Smooth muscle cell (in vitro differentiated cells): Measurements from ENCODE around the gene PRRT4. TPM values are rescaled to one million over a fixed set of nuclear protein-coding genes. Genes with fewer than 3 reads are reported as not detected.

Experiments
- DNase-seq: peaks from one replicate; lab custom pipeline; 2025; ENCODE audit not compliant: unreplicated experiment; lab: John Stamatoyannopoulos, UW
- H2AFZ ChIP-seq: fragments of 200-600 bp; sonication (generic); 2 replicates; pipeline ENCODE4 v1.6.0; 2016; ENCODE audit warnings: antibody characterized with exemption, low read depth, mild to moderate bottlenecking
- H3F3A ChIP-seq: fragments of 200-600 bp; sonication (generic); 2 replicates; pipeline ENCODE4 v1.6.0; 2017; ENCODE audit warnings: antibody characterized with exemption, low read depth
- H3K27ac ChIP-seq: fragments of 200-600 bp; sonication (generic); 2 replicates; pipeline ENCODE4 v1.5.1; 2016; ENCODE audit warnings: low read depth, mild to moderate bottlenecking
- H3K27me3 ChIP-seq: fragments of 200-600 bp; sonication (generic); 2 replicates; pipeline ENCODE4 v1.6.1; 2016; ENCODE audit warnings: low read depth, mild to moderate bottlenecking
- H3K36me3 ChIP-seq: fragments of 200-600 bp; sonication (generic); 2 replicates; pipeline ENCODE4 v1.5.1; 2016; ENCODE audit warnings: low read depth
- H3K4me1 ChIP-seq: fragments of 200-600 bp; sonication (generic); 2 replicates; pipeline ENCODE4 v1.5.1; 2016; ENCODE audit warnings: low read depth
- H3K4me2 ChIP-seq: fragments of 200-600 bp; sonication (generic); 2 replicates; pipeline ENCODE4 v1.6.0; 2016; ENCODE audit warnings: mild to moderate bottlenecking
- H3K4me3 ChIP-seq: fragments of 200-600 bp; sonication (generic); 2 replicates; pipeline ENCODE4 v1.5.1; 2016; ENCODE audit warnings: mild to moderate bottlenecking
- H3K79me2 ChIP-seq: fragments of 200-600 bp; sonication (generic); 2 replicates; pipeline ENCODE4 v1.6.0; 2016; ENCODE audit warnings: low read depth, mild to moderate bottlenecking
- H3K9ac ChIP-seq: fragments of 200-600 bp; sonication (generic); 2 replicates; pipeline ENCODE4 v1.6.0; 2016; ENCODE audit warnings: low read depth
- H3K9me3 ChIP-seq: fragments of 200-600 bp; sonication (generic); replicated peaks from 2 replicates; pipeline ENCODE4 v1.5.1; 2016; ENCODE audit warnings: low read depth
- H4K20me1 ChIP-seq: fragments of 200-600 bp; sonication (generic); 2 replicates; pipeline ENCODE4 v1.6.0; 2016; ENCODE audit warnings: low read depth
- CTCF ChIP-seq: fragments of 200-600 bp; sonication (generic); IDR thresholded peaks from 2 replicates; pipeline ENCODE4 v1.5.1; 2017; ENCODE audit warnings: borderline replicate concordance, mild to moderate bottlenecking, antibody characterized with exemption; ENCODE audit not compliant: insufficient read depth, poor library complexity, severe bottlenecking
- WGBS: methylation state at CpG from one replicate; pipeline ENCODE4 v1.1.7; 2016; ENCODE audit warnings: low lambda C conversion rate; 5-methylcytosine and 5-hydroxymethylcytosine counted together
- polyA plus RNA-seq: library from polyadenylated mRNA; unstranded; fragments of >200 nt; fragmentation: Nextera tagmentation; extraction: Ambion mirVana; gene quantifications from 2 replicates; pipeline ENCODE4 v1.2.1, GENCODE V29; 2016
- total RNA-seq: library from RNA; depleted of rRNA; stranded (reverse); fragments of >200 nt; gene quantifications from 2 replicates; pipeline ENCODE4 v1.2.3, GENCODE V29; 2014

Gene PRRT4
- total and polyA plus RNA-seq, 2 experiments from 2014 or later = 0.09 to 0.83 TPM

GRCh38 chr7:128304212-128304611 lies 57.3 kb downstream of the PRRT4 start:
- Histone ChIP-seq H3K27ac (no peak overlapping the region), H3K4me3 (no peak overlapping the region), H3K36me3 (no peaks in the 10 kb centered on the region), H3K9me3 (no peaks in the 10 kb centered on the region), H3F3A (no peaks in the 10 kb centered on the region), H3K9ac (no peak overlapping the region), H3K4me1 (no peaks in the 10 kb centered on the region), H4K20me1 (no peaks in the 10 kb centered on the region), H3K79me2 (no peaks in the 10 kb centered on the region), H2AFZ (no peak overlapping the region), H3K4me2 (no peak overlapping the region), H3K27me3 (no peaks in the 10 kb centered on the region)
- WGBS = 100% methylated on average over 1 of the region's 1 CpG
- no peak for DNase-seq
- TF ChIP-seq CTCF = no peak

- no peak overlapping the region for H3K4me3 ChIP-seq
- H3K4me2 ChIP-seq = no peak overlapping the region
- H3F3A ChIP-seq = no peaks in the 10 kb centered on the region
- no peaks in the 10 kb centered on the region for H3K4me1 ChIP-seq
- H3K27me3 ChIP-seq = no peaks in the 10 kb centered on the region
- H3K79me2 ChIP-seq = no peaks in the 10 kb centered on the region
- H2AFZ ChIP-seq = no peak overlapping the region
- H3K9ac ChIP-seq = no peak overlapping the region
- H3K27ac ChIP-seq = no peak overlapping the region
- WGBS = 95% methylated on average over 5 of the region's 5 CpGs
- no peak for DNase-seq
- TF ChIP-seq CTCF = no peak
- H3K9me3 ChIP-seq = no peaks in the 10 kb centered on the region
- no peaks in the 10 kb centered on the region for H3K36me3 ChIP-seq
- H4K20me1 ChIP-seq = no peaks in the 10 kb centered on the region
Observed at GRCh38 chr7:128303643-128304042, 57.8 kb downstream of the PRRT4 start.

- Histone ChIP-seq H3F3A (no peaks in the 10 kb centered on the region), H2AFZ (no peak overlapping the region), H4K20me1 (no peaks in the 10 kb centered on the region), H3K27ac (no peak overlapping the region), H3K4me3 (no peak overlapping the region), H3K36me3 (no peaks in the 10 kb centered on the region), H3K9ac (no peak overlapping the region), H3K9me3 (no peaks in the 10 kb centered on the region), H3K4me2 (no peak overlapping the region), H3K27me3 (no peaks in the 10 kb centered on the region), H3K79me2 (no peaks in the 10 kb centered on the region), H3K4me1 (no peaks in the 10 kb centered on the region)
- no peak for DNase-seq
- WGBS = 98% methylated on average over 2 of the region's 2 CpGs
- no peak for TF ChIP-seq CTCF
Observed at GRCh38 chr7:128303133-128303532, 58.4 kb downstream of the PRRT4 start.

- H3K9me3 ChIP-seq = no peaks in the 10 kb centered on the region
- H2AFZ ChIP-seq = no peak overlapping the region
- WGBS = 86% methylated on average over 10 of the region's 10 CpGs
- no peaks in the 10 kb centered on the region for H3K79me2 ChIP-seq
- H3K27me3 ChIP-seq = no peaks in the 10 kb centered on the region
- no peak overlapping the region for H3K4me2 ChIP-seq
- no peaks in the 10 kb centered on the region for H3F3A ChIP-seq
- H4K20me1 ChIP-seq = no peaks in the 10 kb centered on the region
- no peak for DNase-seq
- no peak for TF ChIP-seq CTCF
- no peak overlapping the region for H3K4me3 ChIP-seq
- no peak overlapping the region for H3K27ac ChIP-seq
- H3K4me1 ChIP-seq = no peaks in the 10 kb centered on the region
- H3K9ac ChIP-seq = no peak overlapping the region
- no peaks in the 10 kb centered on the region for H3K36me3 ChIP-seq
Observed at GRCh38 chr7:128302139-128302538, 59.4 kb downstream of the PRRT4 start.
